ENCODE data around the gene FSTL5.

Gene FSTL5

GRCh38 chr4:161894493-161895167 lies 269.2 kb downstream of the FSTL5 start:
- TF ChIP-seq, protein P1, sequence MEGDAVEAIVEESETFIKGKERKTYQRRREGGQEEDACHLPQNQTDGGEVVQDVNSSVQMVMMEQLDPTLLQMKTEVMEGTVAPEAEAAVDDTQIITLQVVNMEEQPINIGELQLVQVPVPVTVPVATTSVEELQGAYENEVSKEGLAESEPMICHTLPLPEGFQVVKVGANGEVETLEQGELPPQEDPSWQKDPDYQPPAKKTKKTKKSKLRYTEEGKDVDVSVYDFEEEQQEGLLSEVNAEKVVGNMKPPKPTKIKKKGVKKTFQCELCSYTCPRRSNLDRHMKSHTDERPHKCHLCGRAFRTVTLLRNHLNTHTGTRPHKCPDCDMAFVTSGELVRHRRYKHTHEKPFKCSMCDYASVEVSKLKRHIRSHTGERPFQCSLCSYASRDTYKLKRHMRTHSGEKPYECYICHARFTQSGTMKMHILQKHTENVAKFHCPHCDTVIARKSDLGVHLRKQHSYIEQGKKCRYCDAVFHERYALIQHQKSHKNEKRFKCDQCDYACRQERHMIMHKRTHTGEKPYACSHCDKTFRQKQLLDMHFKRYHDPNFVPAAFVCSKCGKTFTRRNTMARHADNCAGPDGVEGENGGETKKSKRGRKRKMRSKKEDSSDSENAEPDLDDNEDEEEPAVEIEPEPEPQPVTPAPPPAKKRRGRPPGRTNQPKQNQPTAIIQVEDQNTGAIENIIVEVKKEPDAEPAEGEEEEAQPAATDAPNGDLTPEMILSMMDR (IDR thresholded peaks at IDR 0.05; ENCODE audit: low read depth, low read length): no peak

DNA sequence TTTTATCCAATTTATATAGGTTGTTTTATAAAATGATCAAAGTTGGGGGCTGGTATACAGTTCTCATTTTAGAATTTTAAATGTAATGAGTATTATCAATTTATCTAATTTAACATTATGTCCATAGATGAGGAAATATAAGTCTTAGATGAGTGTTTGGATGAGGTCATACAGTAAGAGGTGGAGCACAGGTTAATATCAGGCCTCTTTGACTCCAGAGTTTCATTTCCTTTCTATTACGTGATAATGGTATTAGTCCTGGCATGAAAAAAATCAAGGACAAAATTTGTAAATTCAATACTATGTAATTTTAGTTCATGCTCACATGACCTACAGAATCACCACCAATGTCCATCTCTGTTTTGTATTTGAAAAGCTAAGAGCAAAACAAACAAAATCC lies 269.8 kb downstream of the FSTL5 start:
- TF ChIP-seq, protein P1 (IDR thresholded peaks at IDR 0.05; ENCODE audit: low read depth, low read length): no peak
- no peak overlapping the region for H3K4me3 ChIP-seq (ENCODE audit: low read depth, low read length)

More at GRCh38 chr4:161894493-161895167, 269.2 kb downstream of the FSTL5 start:
- no peak overlapping the region for H3K4me3 ChIP-seq (ENCODE audit: low read depth, low read length)

GRCh38 chr4:161893566-161893965 lies 270.2 kb downstream of the FSTL5 start:
- TF ChIP-seq, protein P1 (IDR thresholded peaks at IDR 0.05; ENCODE audit: low read depth, low read length): no peak
- H3K4me3 ChIP-seq (ENCODE audit: low read depth, low read length): no peak overlapping the region

GRCh38 chr4:161892951-161893350 lies 270.8 kb downstream of the FSTL5 start:
- TF ChIP-seq, protein P1 (IDR thresholded peaks at IDR 0.05; ENCODE audit: low read depth, low read length): no peak

DNA sequence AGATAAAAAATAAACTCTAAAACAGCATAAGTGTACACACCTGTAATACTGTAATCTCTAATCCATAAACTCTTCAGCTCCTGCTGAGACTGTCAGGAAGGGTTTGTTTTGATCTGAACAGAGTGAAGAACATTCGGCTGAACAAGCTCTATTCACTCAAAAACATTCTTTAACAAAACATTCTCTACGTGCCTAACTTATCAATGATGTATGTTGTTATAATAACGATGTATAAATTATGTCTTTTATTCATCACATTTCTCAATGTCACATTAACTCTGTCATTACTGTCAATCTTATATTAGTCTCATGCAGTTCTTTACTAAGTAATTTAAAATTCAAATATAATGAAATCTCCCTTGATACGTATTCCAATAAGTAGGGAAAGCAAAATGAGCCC lies 280.6 kb downstream of the FSTL5 start:
- TF ChIP-seq, protein P1 (IDR thresholded peaks at IDR 0.05; ENCODE audit: low read depth, low read length): no peak

More at GRCh38 chr4:161892951-161893350, 270.8 kb downstream of the FSTL5 start:
- H3K4me3 ChIP-seq (ENCODE audit: low read depth, low read length): no peak overlapping the region

DNA sequence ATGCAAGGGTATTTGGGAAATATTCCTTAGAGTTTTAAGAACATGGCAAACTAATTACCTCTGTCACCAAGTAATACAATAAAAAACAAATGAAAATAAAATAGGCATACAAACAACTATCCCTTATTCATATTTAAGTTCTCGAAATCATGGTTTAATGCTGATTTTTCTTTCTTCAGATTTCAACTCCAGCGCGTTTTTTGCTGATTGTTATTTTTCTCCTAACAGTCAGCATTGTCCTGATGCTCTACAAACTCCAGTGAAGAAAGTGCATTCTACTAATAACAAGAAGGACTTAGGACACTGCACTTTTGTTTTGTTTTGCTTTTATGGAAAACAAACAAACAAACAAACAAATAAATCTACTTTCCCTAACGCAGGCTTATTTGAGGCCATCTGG lies 282.4 kb downstream of the FSTL5 start:
- no peak overlapping the region for H3K4me3 ChIP-seq (ENCODE audit: low read depth, low read length)
- TF ChIP-seq, protein P1 (IDR thresholded peaks at IDR 0.05; ENCODE audit: low read depth, low read length): no peak

More for the DNA sequence above, 280.6 kb downstream of the FSTL5 start:
- H3K4me3 ChIP-seq (ENCODE audit: low read depth, low read length): no peak overlapping the region

GRCh38 chr4:161869511-161869910 lies 294.3 kb downstream of the FSTL5 start:
- no peak overlapping the region for H3K4me3 ChIP-seq (ENCODE audit: low read depth, low read length)
- TF ChIP-seq, protein P1 (IDR thresholded peaks at IDR 0.05; ENCODE audit: low read depth, low read length): no peak

All from WI38 (cell line).